Thyroid gland (tissue), 4 donors: ENCODE data around the gene SEMA4D.

Source experiments
- CTCF ChIP-seq, 6 experiments: fragments of 200-600 bp in 3 of 6; fragments of 450-650 bp in 3 of 6; sonication (generic) in 3 of 6; IDR thresholded peaks; one replicate each; pipeline ENCODE4 v1.5.1; 2016 to 2019; ENCODE audit warnings: antibody characterized with exemption in 6 of 6, mild to moderate bottlenecking in 2 of 6, inconsistent platforms in 1 of 6, moderate library complexity in 1 of 6
- POLR2A ChIP-seq, 2 donors: fragments of 450-650 bp; IDR thresholded peaks; one replicate each; pipeline ENCODE4 v1.6.1; 2017; ENCODE audit warnings: antibody characterized with exemption in 2 of 2, mild to moderate bottlenecking in 2 of 2, moderate library complexity in 1 of 2

GRCh38 chr9:89475891-89476440, 21.9 kb downstream of the SEMA4D start:
- no peak for TF ChIP-seq CTCF (IDR thresholded peaks at IDR 0.05)
- no peak for TF ChIP-seq POLR2A (IDR thresholded peaks at IDR 0.05)
